Stimulated activated CD4-positive, alpha-beta T cell treated with anti-CD3 and anti-CD28 coated beads, Interleukin-15, amount 100 ng/mL, for 24 hours (primary cell): ENCODE data around the gene CAP2.
"Not testable (repeated sequence)": the region's sequence is repeated elsewhere in the genome, so short reads cannot be mapped to it uniquely, and the experiment has no call there.

Experiments used
- DNase-seq: peaks from one replicate; pipeline ENCODE4 v3.0.0-alpha.2; 2020

The CAP2 gene

GRCh38 chr6:17397764-17398194 is 4.4 kb downstream of the CAP2 start:
- DNase-seq, result no peak

DNA sequence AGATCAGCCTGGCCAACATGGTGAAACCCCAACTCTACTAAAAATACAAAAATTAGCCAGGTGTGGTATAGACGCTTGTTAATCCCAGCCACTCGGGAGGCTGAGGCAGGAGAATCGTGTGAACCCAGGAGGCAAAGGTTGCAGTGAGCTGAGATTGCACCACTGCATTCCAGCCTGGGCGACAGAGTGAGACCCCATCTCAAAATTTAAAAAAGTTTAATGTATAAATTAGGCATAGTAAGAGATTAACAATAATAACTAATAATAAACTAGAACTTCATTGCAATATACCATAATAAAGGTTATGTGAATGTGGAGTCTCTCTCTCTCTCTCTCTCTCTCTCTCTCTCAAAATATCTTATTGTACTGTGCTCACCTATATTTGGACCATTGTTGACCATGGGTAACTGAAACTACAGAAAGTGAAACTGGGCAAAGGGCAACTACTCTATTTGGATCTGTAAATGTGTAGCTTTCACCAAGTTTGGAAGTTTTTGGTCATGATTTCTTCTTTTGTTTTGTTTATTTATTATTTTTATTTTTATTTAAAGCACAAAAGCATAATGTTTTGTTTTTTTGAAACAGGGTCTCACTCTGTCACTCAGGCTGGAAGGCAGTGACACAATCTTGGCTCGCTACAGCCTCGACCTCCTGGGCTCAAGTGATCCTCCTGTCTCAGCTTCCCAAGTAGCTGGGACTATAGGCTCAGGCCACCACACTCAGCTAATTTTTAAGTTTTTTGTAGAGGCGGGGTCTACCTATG is 12.0 kb downstream of the CAP2 start:
- DNase-seq, result not testable (repeated sequence)

DNA sequence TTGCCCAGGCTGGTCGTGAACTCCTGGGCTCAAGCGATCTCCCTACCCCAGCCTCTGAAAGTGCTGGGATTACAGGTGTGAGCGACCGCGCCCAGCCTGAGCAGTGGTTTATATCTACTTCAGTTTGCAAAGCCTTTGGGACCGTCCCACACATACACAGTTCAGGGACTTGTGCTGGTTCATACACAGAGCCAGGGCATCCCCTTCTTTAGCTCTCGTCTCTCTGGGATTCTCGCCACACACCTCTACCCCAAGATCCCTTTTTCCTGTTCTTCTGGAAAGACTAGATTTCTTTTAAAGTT is 12.5 kb downstream of the CAP2 start:
- no peak for DNase-seq

DNA sequence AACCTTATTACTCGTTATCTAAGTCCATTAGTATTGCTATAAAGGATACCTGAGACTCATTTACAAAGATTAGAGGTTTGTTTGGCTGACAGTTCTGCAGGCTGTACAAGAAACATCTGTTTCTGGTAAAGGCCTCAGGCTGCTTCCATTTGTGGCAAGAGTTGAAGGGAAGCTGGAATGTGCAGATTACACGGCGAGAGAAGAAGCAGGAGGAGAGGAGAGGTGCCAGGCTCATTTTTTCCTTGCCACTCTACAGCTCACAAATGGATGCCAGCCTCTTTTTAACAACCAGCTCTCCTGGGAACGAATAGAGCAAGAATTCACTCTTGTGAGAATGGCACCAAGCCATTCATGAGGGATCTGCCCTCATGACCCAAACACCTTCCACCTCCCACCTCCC is 14.7 kb downstream of the CAP2 start:
- no peak for DNase-seq

GRCh38 chr6:17410281-17410680 is 16.9 kb downstream of the CAP2 start:
- DNase-seq, result no peak

- no peak for DNase-seq
Measured at GRCh38 chr6:17413313-17413750, 19.9 kb downstream of the CAP2 start.

DNA sequence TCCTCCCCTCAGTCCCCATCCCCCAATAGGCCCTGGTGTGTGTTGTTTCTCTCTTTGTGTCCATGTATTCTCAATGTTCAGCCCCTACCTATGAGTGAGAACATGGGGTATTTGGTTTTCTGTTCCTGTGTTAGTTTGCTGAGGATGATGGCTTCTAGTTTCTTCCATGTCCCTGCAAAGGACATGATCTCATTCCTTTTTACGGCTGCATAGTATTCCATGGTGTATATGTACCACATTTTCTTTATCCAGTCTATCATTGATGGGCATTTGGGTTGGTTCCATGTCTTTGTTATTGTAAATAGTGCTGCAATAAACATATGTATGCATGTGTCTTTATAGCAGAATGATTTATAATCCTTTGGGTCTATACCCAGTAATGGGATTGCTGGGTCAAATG is 21.0 kb downstream of the CAP2 start:
- DNase-seq, result not testable (repeated sequence)

DNA sequence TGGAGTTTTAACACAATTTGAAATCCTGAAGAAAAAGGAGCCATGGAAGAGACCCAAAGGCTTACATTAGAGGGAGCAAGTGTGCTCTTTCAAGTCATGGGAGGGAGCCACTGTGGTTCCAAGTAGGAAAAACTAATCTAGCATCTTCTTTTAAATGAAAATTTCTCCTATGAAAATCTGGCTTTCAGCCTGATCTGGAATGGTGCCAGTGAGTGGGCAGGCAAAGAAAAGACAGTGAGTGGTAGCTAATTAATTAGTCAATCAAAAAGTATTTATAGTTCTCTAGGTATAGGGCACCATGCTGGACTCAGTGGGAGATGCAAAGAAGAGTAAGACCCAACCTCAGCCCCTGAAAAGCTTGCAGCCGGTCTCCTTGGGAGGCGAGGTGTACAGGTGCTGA is 21.9 kb downstream of the CAP2 start:
- no peak for DNase-seq

- no peak for DNase-seq
Measured at GRCh38 chr6:17416806-17417205, 23.4 kb downstream of the CAP2 start.

DNA sequence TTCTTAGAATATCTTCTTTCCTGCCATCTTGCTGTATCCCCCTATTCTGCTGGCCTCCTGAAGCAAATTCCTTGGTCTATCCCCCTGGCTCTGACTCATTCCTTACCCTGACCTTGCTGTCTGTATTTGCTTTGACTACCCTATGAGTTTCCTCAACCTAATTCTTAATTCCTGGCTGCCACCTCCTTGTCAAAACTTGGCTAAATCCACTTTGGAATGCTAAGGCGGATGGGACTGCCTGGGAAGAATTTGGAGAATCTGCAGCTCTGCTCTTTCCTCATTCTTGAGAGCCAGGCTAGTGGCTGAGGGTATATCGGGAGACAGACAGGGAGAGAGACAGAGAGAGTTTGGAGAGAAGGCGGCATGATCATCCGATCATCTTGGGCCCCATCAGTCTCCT is 24.4 kb downstream of the CAP2 start:
- DNase-seq, result no peak

GRCh38 chr6:17418281-17419188 is 25.1 kb downstream of the CAP2 start:
- no peak for DNase-seq

DNA sequence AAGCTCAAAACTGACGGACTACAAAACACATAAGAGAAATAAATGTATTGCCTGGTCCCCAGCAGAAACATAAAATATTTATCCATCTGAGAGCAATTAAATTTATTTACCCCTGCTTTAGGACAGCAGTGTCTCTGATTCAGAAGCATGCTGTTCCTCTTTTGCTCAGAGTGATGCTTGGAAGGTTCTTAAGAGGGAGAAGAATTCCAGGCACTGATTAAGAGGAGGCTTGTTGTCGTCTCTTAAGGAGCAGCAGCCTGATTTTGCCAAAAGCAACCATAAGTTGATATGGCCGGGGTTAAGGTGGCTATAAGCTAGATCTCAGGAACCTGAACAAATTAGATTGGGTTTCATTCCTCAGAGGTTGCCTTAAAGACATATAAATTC is 25.8 kb downstream of the CAP2 start:
- DNase-seq, result no peak

DNA sequence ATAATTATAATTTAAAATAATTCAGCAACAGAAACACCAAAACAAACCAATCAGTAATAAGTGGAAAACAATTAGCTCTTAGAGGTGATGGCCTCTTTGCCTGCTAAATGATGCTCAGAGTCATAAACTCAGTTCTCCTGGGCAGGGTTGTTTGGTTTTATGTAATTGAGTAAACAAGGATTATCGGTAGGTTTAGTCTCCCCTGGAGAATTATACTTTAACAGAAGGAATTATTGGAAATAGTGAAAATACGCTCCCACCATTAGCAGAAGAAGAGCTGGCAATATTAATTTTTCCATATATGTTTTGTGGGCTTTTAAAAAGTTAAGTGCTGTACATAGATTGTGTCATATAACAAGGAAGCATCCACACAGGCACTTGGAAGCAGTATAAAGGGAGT is 27.0 kb downstream of the CAP2 start:
- DNase-seq, result no peak

GRCh38 chr6:17421406-17421805 is 28.0 kb downstream of the CAP2 start:
- no peak for DNase-seq

- no peak for DNase-seq
Measured at GRCh38 chr6:17423026-17423425, 29.6 kb downstream of the CAP2 start.

DNA sequence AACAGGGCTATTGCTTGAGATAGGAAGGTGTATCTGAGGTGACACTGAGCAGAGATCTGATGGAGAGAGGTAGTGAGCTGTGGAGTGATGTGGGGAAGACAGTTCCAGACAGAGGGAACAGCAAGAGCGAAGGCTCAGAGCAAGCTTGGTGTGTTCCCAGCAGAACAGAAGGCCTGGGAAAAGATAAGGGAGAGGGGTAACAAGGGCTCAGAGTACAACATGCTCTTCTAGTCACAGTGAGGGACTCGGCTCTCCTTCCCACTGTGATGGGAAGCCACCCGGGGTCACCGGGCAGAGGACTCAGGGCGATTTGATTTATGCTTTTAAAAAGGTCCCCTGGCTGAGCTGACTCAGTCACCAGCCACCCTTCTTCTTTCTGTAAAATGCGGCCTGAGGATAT is 33.7 kb downstream of the CAP2 start:
- no peak for DNase-seq

DNA sequence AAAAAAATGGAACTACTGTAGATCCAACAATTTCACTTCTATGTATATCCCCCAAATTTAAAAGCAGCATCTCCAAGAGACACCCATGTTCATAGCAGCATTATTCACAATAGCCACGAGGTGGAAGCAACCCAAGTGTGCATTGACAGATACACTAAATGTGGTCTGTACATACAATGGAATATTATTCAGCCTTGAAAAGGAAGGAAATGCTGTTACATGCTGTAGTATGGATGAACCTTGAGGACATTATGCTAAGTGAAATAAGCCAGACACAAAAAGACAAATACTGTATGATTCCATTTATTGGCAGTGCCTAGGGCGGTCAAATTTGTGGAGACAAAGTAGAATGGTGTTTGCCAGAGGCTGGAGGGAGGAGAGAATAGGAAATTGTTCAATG is 34.2 kb downstream of the CAP2 start:
- DNase-seq, result no peak

- not testable (repeated sequence) for DNase-seq
Measured at GRCh38 chr6:17428595-17429120, 35.3 kb downstream of the CAP2 start.

- no peak for DNase-seq
Measured at GRCh38 chr6:17429383-17430061, 36.1 kb downstream of the CAP2 start.

DNA sequence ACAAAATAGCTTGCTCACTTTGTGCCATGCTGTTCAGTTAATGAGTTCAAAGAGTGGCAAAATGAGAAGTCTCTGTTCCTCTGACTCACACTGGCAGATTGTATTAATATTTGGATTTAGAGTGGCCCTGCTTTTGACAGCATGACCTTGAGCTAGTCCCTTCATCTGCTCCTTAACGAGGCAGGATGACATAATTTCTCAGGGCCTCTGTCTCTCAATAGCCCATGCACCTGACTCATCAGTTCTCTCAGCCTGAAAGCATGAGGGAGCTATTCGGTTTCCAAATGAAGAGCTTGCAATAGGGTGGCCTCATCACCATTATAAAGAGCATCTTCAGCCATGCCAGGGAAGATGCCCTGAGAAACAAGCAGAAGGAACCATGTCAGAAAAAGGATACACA is 38.2 kb downstream of the CAP2 start:
- DNase-seq, result no peak

GRCh38 chr6:17432356-17432755 is 39.0 kb downstream of the CAP2 start:
- no peak for DNase-seq

GRCh38 chr6:17439243-17439993 is 46.0 kb downstream of the CAP2 start:
- no peak for DNase-seq

DNA sequence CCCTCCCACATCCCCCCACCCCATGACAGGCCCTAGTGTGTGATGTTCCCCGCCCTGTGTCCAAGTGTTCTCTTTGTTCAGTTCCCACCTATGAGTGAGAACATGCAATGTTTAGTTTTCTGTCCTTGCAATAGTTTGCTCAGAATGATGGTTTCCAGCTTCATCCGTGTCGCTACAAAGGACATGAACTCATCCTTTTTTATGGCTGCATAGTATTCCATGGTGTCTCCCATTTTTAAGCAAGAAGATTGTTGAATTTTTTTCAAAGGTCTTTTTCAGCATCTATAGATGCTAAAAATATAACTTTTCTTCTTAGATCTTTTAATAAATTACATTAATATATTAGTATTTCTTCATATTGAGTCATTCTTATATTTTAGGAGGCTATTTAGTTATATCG is 47.4 kb downstream of the CAP2 start:
- DNase-seq, result not testable (repeated sequence)
